ENCODE data around the gene WDR31. TPM values are rescaled to one million over a fixed set of nuclear protein-coding genes. Genes with fewer than 3 reads are reported as not detected.
"Not testable (repeated sequence)": the region's sequence is repeated elsewhere in the genome, so short reads cannot be mapped to it uniquely, and the experiment has no call there.

WDR31 gene
- total RNA-seq, 2 experiments from 2014 or later: 0.47 to 0.92 TPM

DNA sequence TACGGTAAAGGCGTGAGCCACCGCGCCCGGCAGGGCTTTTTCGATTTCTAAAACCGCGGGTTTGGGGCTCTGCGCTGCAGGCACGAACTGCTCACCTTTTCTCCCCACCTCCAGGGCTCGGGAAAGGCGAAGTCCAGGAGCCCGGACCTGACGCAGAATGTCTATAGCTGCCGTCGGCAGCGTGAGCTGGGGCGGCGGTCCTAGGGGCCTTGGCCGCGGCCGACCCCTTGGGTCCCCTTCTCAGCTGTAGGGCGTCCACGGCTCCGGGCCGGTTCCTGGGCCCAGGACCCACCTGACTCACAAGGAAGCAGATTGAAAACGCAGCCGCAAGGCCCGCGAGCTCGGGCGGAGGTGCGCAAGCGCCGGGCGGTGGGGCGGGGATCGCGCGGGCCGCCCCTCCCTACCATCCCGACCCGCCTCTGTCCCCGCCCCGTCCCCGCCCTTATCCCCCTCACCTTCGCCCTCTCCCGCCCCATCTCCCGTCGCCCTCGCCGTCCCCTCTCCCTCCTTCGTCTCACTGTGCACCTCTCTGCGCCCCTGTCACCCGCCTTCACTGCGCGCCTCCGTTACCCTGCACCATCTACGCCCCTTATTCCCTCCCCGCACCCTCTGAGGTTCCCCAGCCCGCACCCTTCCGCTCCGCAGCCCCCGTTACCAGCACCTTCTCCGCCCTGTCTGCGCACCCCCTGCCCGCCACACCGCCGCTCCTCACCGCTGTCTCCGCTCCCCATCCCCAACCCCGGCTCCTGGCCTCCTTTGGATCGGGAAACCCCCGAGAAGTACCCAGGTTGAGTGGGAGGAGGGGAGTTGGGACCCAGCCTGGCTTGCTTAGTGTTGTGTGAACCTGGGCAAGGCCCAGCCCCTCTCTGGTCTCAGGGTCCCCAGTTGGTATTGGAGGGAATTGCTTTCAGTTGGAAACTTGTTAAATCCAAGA is 36.8 kb upstream of the WDR31 start, which contains the start of gene HDHD3:
HDHD3 (minus strand) TSS at position 353 of the 934 bp plus-strand sequence. CDS start 2,632 bp downstream, outside the sequence.
- ATAC-seq (peak; percentile 94), DNase-seq (peak; percentile 84)
- ChIA-PET CTCF (interaction anchor here (0.8 to 1.0 kb wide), 2 partner anchors 24 to 102 kb away, joined by 4 to 8 read pairs; partner anchors contain the start of genes ALAD and CDC26), POLR2A (interaction anchor here (0.7 to 1.1 kb wide), 5 partner anchors 26 to 202 kb away, joined by 3 to 4 read pairs (median 4); partner anchors contain the start of genes C9orf43, CDC26, POLE3 and PRPF4)
- Mint-ChIP-seq H3K4me3 (peak within 1 kb of the TSS; percentile 83), H3K27ac (peak within 1 kb of the TSS; percentile 76), H3K4me1 (ENCODE audit: low read depth) (peaks cover 14% of the 10 kb centered on the region), H3K9me3 (ENCODE audit: insufficient read depth) (no peaks in the 10 kb centered on the region), H3K27me3 (ENCODE audit: low read depth) (no peaks in the 10 kb centered on the region), H3K36me3 (ENCODE audit: low read depth) (peaks cover 10% of the 10 kb centered on the region)

GRCh38 chr9:113375057-113376023 is 35.3 kb upstream of the WDR31 start:
- Mint-ChIP-seq H3K27ac (peak overlapping the region; percentile 66), H3K36me3 (ENCODE audit: low read depth) (peaks cover 10% of the 10 kb centered on the region), H3K4me1 (ENCODE audit: low read depth) (peaks cover 14% of the 10 kb centered on the region), H3K9me3 (ENCODE audit: insufficient read depth) (no peaks in the 10 kb centered on the region), H3K4me3 (peak overlapping the region; percentile 83), H3K27me3 (ENCODE audit: low read depth) (no peaks in the 10 kb centered on the region)
- DNase-seq: no peak
- ATAC-seq: no peak
- CTCF ChIA-PET: no interaction called here
- POLR2A ChIA-PET: no interaction called here

DNA sequence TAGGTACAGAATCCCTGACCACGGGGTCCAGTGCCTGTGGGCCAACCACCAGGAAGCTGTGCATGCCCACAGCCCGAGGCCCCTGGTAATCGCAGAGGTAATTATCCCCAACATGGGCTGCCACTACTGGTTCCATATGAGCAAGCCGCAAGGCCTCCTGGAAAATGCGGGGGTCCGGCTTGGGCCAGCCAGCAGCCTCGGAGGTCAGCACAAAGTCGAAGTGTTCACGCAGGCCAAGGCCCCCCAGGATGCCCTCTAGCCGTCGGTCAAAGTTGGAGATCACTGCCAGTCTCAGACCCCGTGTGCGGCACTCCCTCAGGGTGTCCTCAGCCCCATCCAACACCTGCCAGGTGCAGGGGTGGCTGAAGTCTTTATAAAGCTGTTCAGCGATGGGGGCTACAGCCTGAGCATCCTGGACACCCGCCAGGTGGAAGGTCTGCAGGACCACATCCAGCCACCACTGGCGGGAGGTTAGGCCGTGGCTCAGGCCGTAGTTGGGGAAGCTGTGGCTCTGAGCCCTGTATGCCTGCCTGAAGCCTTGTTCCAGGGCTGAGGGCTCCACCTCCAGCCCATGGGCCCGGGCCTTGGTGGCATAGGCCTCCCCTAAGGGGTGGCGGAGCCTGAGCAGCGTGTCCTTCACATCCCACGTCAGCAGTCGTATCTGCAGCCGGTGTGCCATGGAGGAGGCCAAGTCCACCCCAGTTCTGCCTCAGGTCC is 33.8 kb upstream of the WDR31 start:
- no peaks in the 10 kb centered on the region for H3K9me3 Mint-ChIP-seq (ENCODE audit: insufficient read depth)
- DNase-seq (no peak), ATAC-seq (no peak)
- no peak overlapping the region for H3K27ac Mint-ChIP-seq
- CTCF ChIA-PET: no interaction called here
- H3K36me3 Mint-ChIP-seq (ENCODE audit: low read depth): peaks cover 10% of the 10 kb centered on the region
- no peaks in the 10 kb centered on the region for H3K27me3 Mint-ChIP-seq (ENCODE audit: low read depth)
- no peak overlapping the region for H3K4me3 Mint-ChIP-seq
- POLR2A ChIA-PET: no interaction called here
- H3K4me1 Mint-ChIP-seq (ENCODE audit: low read depth): peaks cover 14% of the 10 kb centered on the region

- Mint-ChIP-seq H3K4me3 (no peak overlapping the region), H3K4me1 (ENCODE audit: low read depth) (peaks cover 14% of the 10 kb centered on the region), H3K27me3 (ENCODE audit: low read depth) (no peaks in the 10 kb centered on the region), H3K9me3 (ENCODE audit: insufficient read depth) (no peaks in the 10 kb centered on the region), H3K27ac (no peak overlapping the region), H3K36me3 (ENCODE audit: low read depth) (peaks cover 10% of the 10 kb centered on the region)
- DNase-seq: no peak
- ChIA-PET POLR2A (no interaction called here), CTCF (no interaction called here)
- no peak for ATAC-seq
Observed at GRCh38 chr9:113373256-113373655, 33.2 kb upstream of the WDR31 start.

DNA sequence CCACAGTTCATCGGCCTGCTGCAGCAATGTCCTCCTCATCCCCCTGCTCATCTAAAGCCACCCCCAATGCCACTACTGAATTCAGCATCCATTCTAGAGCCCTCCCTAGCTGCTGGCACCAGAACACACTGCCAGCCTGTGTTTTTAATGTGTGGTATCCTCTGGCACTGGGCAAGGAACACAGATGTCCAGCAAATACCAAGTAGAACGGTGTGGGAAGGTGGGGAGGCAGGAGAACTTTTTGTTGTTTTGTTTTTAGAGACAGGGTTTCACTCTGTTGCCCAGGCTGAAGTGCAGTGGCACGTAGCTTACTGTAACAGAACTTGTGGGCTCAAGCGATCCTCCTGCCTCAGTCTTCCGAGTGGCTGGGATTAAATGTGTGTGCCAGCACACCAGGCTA is 32.0 kb upstream of the WDR31 start:
- Mint-ChIP-seq H3K9me3 (ENCODE audit: insufficient read depth) (no peaks in the 10 kb centered on the region), H3K4me3 (no peak overlapping the region), H3K27ac (peak overlapping the region; percentile 28), H3K36me3 (ENCODE audit: low read depth) (peaks cover 10% of the 10 kb centered on the region), H3K27me3 (ENCODE audit: low read depth) (no peaks in the 10 kb centered on the region), H3K4me1 (ENCODE audit: low read depth) (peaks cover 14% of the 10 kb centered on the region)
- ChIA-PET CTCF (interaction anchor here (0.6 kb wide), 1 partner anchor 44 kb away, joined by 3 read pairs; no protein-coding TSS in a partner anchor), POLR2A (no interaction called here)
- DNase-seq (no peak), ATAC-seq (no peak)

DNA sequence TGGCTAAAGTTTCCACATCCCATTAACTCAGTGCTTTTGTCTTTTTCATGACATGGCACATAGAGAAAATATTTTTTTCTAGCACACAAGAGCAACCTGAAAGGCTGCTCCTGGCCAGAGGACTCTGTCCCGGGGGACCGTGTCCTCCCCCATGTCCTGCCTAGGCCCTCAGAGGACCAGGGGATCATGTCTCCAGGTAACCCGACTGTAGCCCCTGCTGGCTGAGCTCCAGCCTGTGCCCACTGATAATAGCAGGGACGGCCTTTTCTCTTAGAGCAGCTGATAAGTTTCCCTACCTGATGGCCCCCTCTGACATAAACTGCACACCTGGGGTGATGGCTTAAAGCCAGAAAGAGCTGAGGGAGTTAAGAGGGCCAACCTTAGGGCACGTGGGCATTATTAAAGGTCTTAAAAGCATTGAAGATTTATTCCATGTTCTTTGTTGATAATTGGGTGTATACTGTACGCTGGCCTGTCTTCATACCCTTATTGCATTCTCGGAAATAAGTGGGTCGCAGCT is 30.8 kb upstream of the WDR31 start:
- Mint-ChIP-seq H3K27ac (no peak overlapping the region), H3K27me3 (ENCODE audit: low read depth) (no peaks in the 10 kb centered on the region), H3K36me3 (ENCODE audit: low read depth) (peaks cover 10% of the 10 kb centered on the region), H3K4me1 (ENCODE audit: low read depth) (peaks cover 12% of the 10 kb centered on the region), H3K4me3 (no peak overlapping the region), H3K9me3 (ENCODE audit: insufficient read depth) (no peaks in the 10 kb centered on the region)
- CTCF ChIA-PET: no interaction called here
- POLR2A ChIA-PET: interaction anchor here (0.6 kb wide), 1 partner anchor 9 kb away, joined by 5 read pairs; no protein-coding TSS in a partner anchor
- ATAC-seq (no peak), DNase-seq (no peak)

DNA sequence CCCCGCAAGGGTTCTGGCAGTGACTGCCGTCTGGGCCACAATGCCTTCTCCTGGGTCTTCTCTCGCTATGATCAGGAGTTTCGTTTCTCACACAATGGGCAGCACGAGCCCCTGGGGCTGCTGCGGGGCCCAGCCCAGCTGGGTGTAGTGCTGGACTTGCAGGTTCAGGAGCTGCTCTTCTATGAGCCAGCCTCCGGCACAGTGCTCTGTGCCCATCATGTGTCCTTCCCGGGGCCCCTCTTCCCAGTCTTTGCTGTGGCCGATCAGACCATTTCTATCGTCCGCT is 29.7 kb upstream of the WDR31 start:
- Mint-ChIP-seq H3K4me1 (ENCODE audit: low read depth) (peaks cover 2% of the 10 kb centered on the region), H3K36me3 (ENCODE audit: low read depth) (peaks cover under 1% of the 10 kb centered on the region), H3K27ac (no peak overlapping the region), H3K27me3 (ENCODE audit: low read depth) (no peaks in the 10 kb centered on the region), H3K4me3 (no peak overlapping the region), H3K9me3 (ENCODE audit: insufficient read depth) (no peaks in the 10 kb centered on the region)
- POLR2A ChIA-PET: no interaction called here
- ATAC-seq: no peak
- DNase-seq: no peak
- CTCF ChIA-PET: no interaction called here

DNA sequence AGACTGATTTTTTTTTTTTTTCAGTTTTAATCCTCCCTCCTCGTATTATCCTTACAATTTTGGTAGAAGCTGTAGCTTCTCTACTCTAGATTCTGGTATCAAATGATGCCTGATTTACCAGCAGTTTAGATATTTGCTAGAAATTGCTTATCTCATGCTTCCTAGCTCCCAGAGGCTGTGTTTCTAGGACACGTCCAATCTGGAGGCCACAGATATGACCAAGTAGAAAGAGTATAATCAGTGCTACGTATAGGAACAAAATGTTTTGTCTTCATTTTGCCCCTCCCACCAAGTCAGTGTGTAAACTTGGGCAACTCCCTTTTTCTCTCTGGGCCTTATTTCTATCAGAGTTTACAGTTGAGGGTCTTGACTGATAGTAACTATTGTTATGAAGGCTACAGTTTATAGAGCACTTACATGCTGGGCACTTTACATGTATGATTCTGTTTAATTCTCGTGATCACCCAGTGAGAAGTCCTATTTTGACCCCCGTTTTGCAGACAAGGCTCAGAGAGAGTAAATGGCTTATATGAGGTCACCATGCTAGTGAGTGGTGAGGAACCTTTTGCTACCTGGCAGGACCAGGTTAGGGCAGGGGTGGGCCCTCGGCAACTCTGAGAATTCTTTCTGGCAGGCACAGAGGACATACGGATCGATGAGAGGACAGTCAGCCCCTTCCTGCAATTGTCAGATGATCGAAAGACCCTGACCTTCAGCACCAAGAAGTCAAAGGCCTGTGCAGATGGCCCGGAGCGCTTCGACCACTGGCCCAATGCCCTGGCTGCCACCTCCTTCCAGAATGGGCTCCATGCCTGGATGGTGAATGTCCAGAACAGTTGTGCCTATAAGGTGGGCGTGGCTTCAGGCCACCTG is 29.1 kb upstream of the WDR31 start:
- CTCF ChIA-PET: no interaction called here
- H3K4me1 Mint-ChIP-seq (ENCODE audit: low read depth): peaks cover 1% of the 10 kb centered on the region
- H3K36me3 Mint-ChIP-seq (ENCODE audit: low read depth): no peaks in the 10 kb centered on the region
- H3K4me3 Mint-ChIP-seq: no peak overlapping the region
- no peaks in the 10 kb centered on the region for H3K27me3 Mint-ChIP-seq (ENCODE audit: low read depth)
- DNase-seq (no peak), ATAC-seq (no peak)
- no peak overlapping the region for H3K27ac Mint-ChIP-seq
- POLR2A ChIA-PET: interaction anchor here (0.6 kb wide), 1 partner anchor 71 kb away, joined by 3 read pairs; no protein-coding TSS in a partner anchor
- H3K9me3 Mint-ChIP-seq (ENCODE audit: insufficient read depth): no peaks in the 10 kb centered on the region

DNA sequence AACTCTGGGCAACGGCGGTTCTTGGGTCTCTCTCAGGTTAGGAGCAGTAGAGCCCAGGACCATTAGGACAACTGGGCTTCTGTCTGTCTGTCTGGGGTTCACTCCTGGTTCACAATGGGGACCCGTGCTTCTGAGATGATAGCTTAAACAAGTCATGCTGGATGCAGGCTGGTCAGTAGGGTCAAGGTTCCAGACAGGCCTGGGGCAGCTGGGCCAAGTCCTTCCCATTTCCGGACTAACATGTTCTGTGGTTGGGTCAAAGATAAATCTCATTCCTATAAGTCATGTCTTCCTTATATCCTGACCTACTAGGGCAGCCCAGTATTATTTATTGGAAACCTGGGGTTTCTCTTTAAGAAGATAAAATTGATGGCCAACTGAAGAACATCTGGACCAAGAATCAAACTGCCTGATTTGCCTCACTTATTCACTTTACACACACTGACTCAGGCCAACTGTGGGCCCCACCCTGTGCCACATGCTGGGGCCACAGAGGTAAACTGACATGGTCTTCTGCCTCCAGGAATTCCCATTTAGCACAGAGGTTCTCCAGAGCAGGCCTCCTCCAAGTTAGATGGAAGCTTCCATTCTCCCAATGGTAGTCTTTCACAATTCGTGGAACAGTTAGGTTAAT is 28.4 kb upstream of the WDR31 start:
- ChIA-PET CTCF (interaction anchor here (0.9 kb wide), 1 partner anchor 29 kb away, joined by 3 read pairs; the partner anchor contains the start of gene WDR31), POLR2A (interaction anchor here (0.6 kb wide), 1 partner anchor 70 kb away, joined by 3 read pairs; no protein-coding TSS in a partner anchor)
- no peak for DNase-seq
- Mint-ChIP-seq H3K27ac (no peak overlapping the region), H3K4me3 (no peak overlapping the region), H3K27me3 (ENCODE audit: low read depth) (no peaks in the 10 kb centered on the region), H3K36me3 (ENCODE audit: low read depth) (no peaks in the 10 kb centered on the region), H3K9me3 (ENCODE audit: insufficient read depth) (no peaks in the 10 kb centered on the region), H3K4me1 (ENCODE audit: low read depth) (no peaks in the 10 kb centered on the region)
- no peak for ATAC-seq

DNA sequence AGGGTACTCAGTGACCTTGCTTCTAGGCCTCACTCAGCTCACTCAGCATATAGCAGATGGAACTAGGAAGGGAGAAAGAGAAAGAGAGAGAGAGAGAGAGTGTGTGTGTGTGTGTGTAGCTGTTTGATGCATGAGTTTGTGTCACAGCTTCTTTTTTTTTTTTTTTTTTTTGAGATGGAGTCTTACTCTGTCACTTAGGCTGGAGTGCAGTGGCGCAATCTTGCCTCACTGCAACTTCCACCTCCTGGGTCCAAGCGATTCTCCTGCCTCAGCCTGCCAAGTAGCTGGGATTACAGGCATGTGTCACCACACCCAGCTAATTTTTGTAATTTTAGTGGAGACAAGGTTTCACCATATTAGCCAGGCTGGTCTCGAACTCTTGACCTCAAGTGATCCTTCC is 25.6 kb upstream of the WDR31 start:
- DNase-seq; H3K27ac Mint-ChIP-seq; H3K4me3 Mint-ChIP-seq; H3K36me3 Mint-ChIP-seq (ENCODE audit: low read depth); POLR2A ChIA-PET; H3K9me3 Mint-ChIP-seq (ENCODE audit: insufficient read depth); ATAC-seq; H3K27me3 Mint-ChIP-seq (ENCODE audit: low read depth); H3K4me1 Mint-ChIP-seq (ENCODE audit: low read depth); CTCF ChIA-PET: not testable (repeated sequence)

All from activated CD8-positive, alpha-beta T cell treated with anti-CD3 and anti-CD28 coated beads, Interleukin-2, amount 10 ng/mL, durations not matched to agents 7 days and 5 days (primary cell).